ENCODE data around the gene NFIX. TPM values are rescaled to one million over a fixed set of nuclear protein-coding genes. Genes with fewer than 3 reads are reported as not detected.

The NFIX gene
- total and polyA plus RNA-seq, 9 of the 15 experiments (the other 6 are each of a cell fraction or from before 2014, with no cell fraction given): 0.28 to 26.8 (median 5.4) TPM

DNA sequence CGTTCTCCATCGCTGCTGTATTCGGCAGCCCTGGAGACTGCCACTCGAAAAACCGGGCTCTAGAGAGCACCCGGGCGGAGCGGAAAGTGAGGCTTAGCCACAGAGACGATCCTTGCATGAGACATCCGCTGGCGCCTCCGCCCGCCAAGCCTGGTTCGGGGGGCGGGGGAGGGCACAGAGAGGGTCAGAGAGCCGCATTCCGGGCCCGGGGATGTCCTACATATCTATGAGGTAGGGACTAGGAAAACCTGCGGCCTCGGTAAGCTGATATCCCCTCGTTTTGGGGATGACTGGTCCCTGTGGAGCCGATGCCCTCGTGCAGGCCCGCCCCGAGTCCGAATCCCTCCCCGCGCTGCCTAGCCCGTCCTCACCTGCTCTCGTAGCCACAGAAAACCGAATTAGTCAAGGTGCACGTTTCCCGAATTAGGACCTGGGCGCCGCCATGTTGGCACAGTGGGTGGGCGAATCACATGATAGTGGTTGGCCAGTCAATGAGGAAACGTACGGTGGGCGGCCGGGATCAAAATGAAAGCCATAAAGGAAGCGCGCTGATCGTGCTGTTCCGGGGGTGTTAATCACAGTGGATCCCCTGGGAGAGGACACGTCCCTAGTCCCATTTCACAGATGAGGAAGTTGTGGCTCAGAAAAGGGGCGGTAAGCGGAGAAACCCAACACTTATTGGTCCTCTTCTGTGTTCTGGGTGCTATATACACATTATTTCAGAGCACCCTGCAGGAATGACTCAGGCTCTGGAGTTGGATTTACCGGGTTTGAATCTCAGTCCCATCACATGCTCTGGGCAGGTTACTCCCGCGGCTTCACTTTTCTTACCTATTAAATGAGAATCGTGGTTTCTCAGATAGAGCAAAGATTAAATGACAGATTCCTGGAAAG lies 121.3 kb downstream of the NFIX start, which contains the start of gene TRMT1 (continued):
- TF ChIP-seq GTF2F1 (IDR thresholded peaks at IDR 0.05; ENCODE audit: low read depth, low read length) (peak; percentile 43; the same call in 1 of the 2 replicates), CXXC5 (CRISPR knock-in tag; IDR thresholded peaks at IDR 0.05) (peak; percentile 69), ZNF146 (CRISPR knock-in tag; IDR thresholded peaks at IDR 0.05; ENCODE audit: unreplicated experiment) (no peak), RCOR1 (IDR thresholded peaks at IDR 0.05; ENCODE audit: borderline replicate concordance in 1 of 2, low read depth in 2 of 2, low read length in 2 of 2) (peak; percentile 84 to 93), SUPT5H (IDR thresholded peaks at IDR 0.05) (0 out of 2 replicates have a peak, but pooled peaks have one; percentile 50), LEF1 (IDR thresholded peaks at IDR 0.05) (peak; percentile 54; the same call in 1 of the 2 replicates), TEAD4 (IDR thresholded peaks at IDR 0.05; ENCODE audit: low read length) (peak; percentile 4; the same call in 1 of the 2 replicates), TEAD4 (CRISPR knock-in tag; IDR thresholded peaks at IDR 0.05; ENCODE audit: borderline replicate concordance) (no peak), FOXK2 (conservative IDR thresholded peaks at IDR 0.05 in 1 of 2, IDR thresholded peaks at IDR 0.05 in 1 of 2; ENCODE audit: low read depth in 2 of 2) (peak; percentile 84 to 86), RBM39 (optimal IDR thresholded peaks at IDR 0.05; ENCODE audit: low read depth, low read length) (peak; percentile 35), MCM5 (IDR thresholded peaks at IDR 0.05; ENCODE audit: low read depth) (no peak), LARP7 (IDR thresholded peaks at IDR 0.05) (no peak), BRD4 (IDR thresholded peaks at IDR 0.05) (no peak), FOXJ3 (CRISPR knock-in tag; IDR thresholded peaks at IDR 0.05) (no peak), PHF8 (IDR thresholded peaks at IDR 0.05; ENCODE audit: borderline replicate concordance, low read length) (peak; percentile 57; the same call in 1 of the 2 replicates), POU5F1 (IDR thresholded peaks at IDR 0.05; ENCODE audit: borderline replicate concordance, low read depth, low read length, partially characterized antibody) (peak; percentile 94)
- TF ChIP-seq, protein P1, sequence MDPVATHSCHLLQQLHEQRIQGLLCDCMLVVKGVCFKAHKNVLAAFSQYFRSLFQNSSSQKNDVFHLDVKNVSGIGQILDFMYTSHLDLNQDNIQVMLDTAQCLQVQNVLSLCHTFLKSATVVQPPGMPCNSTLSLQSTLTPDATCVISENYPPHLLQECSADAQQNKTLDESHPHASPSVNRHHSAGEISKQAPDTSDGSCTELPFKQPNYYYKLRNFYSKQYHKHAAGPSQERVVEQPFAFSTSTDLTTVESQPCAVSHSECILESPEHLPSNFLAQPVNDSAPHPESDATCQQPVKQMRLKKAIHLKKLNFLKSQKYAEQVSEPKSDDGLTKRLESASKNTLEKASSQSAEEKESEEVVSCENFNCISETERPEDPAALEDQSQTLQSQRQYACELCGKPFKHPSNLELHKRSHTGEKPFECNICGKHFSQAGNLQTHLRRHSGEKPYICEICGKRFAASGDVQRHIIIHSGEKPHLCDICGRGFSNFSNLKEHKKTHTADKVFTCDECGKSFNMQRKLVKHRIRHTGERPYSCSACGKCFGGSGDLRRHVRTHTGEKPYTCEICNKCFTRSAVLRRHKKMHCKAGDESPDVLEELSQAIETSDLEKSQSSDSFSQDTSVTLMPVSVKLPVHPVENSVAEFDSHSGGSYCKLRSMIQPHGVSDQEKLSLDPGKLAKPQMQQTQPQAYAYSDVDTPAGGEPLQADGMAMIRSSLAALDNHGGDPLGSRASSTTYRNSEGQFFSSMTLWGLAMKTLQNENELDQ (CRISPR knock-in tag; IDR thresholded peaks at IDR 0.05; ENCODE audit: borderline replicate concordance): no peak
- TF ChIP-seq, protein P2, sequence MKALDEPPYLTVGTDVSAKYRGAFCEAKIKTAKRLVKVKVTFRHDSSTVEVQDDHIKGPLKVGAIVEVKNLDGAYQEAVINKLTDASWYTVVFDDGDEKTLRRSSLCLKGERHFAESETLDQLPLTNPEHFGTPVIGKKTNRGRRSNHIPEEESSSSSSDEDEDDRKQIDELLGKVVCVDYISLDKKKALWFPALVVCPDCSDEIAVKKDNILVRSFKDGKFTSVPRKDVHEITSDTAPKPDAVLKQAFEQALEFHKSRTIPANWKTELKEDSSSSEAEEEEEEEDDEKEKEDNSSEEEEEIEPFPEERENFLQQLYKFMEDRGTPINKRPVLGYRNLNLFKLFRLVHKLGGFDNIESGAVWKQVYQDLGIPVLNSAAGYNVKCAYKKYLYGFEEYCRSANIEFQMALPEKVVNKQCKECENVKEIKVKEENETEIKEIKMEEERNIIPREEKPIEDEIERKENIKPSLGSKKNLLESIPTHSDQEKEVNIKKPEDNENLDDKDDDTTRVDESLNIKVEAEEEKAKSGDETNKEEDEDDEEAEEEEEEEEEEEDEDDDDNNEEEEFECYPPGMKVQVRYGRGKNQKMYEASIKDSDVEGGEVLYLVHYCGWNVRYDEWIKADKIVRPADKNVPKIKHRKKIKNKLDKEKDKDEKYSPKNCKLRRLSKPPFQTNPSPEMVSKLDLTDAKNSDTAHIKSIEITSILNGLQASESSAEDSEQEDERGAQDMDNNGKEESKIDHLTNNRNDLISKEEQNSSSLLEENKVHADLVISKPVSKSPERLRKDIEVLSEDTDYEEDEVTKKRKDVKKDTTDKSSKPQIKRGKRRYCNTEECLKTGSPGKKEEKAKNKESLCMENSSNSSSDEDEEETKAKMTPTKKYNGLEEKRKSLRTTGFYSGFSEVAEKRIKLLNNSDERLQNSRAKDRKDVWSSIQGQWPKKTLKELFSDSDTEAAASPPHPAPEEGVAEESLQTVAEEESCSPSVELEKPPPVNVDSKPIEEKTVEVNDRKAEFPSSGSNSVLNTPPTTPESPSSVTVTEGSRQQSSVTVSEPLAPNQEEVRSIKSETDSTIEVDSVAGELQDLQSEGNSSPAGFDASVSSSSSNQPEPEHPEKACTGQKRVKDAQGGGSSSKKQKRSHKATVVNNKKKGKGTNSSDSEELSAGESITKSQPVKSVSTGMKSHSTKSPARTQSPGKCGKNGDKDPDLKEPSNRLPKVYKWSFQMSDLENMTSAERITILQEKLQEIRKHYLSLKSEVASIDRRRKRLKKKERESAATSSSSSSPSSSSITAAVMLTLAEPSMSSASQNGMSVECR (CRISPR knock-in tag; IDR thresholded peaks at IDR 0.05): peak; percentile 100
- TF ChIP-seq, protein P3, sequence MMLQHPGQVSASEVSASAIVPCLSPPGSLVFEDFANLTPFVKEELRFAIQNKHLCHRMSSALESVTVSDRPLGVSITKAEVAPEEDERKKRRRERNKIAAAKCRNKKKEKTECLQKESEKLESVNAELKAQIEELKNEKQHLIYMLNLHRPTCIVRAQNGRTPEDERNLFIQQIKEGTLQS (IDR thresholded peaks at IDR 0.05): peak; percentile 59; the same call in 1 of the 2 replicates
- TF ChIP-seq, protein P3 (CRISPR knock-in tag; conservative IDR thresholded peaks at IDR 0.05): no peak
